T-helper 22 cell (primary cell): ENCODE measurements around the gene ZNF629.
"Not testable (repeated sequence)": the region's sequence is repeated elsewhere in the genome, so short reads cannot be mapped to it uniquely, and the experiment has no call there.

ENCODE experiments used
- DNase-seq: peaks from one replicate; pipeline ENCODE4 v3.0.0-alpha.2; 2020; ENCODE audit warnings: low read depth

ZNF629 gene

GRCh38 chr16:30786936-30787612 is at the start of gene ZNF629:
Gene ZNF629 (minus strand): TSS chr16:30787205. CDS start chr16:30784482, 2,723 bp downstream.
- DNase-seq = no peak

- no peak for DNase-seq
These were observed 47.2 kb upstream of the ZNF629 start for GRCh38 chr16:30834130-30834740.

GRCh38 chr16:30830072-30830417 is 43.0 kb upstream of the ZNF629 start:
- DNase-seq = no peak

- no peak for DNase-seq
These were observed 42.4 kb upstream of the ZNF629 start for GRCh38 chr16:30829130-30830071.

GRCh38 chr16:30821891-30822290 is 34.9 kb upstream of the ZNF629 start:
- DNase-seq = no peak

- DNase-seq = not testable (repeated sequence)
These were observed 34.4 kb upstream of the ZNF629 start for GRCh38 chr16:30821441-30821840.

GRCh38 chr16:30820952-30821421 is 34.0 kb upstream of the ZNF629 start:
- no peak for DNase-seq

GRCh38 chr16:30816769-30817168 is 29.8 kb upstream of the ZNF629 start:
- no peak for DNase-seq

GRCh38 chr16:30813821-30814189 is 26.8 kb upstream of the ZNF629 start:
- DNase-seq = no peak

GRCh38 chr16:30809675-30810074 is 22.7 kb upstream of the ZNF629 start:
- DNase-seq = not testable (repeated sequence)

- not testable (repeated sequence) for DNase-seq
These were observed 22.0 kb upstream of the ZNF629 start for GRCh38 chr16:30808890-30809426.

GRCh38 chr16:30808146-30808545 is 21.1 kb upstream of the ZNF629 start:
- DNase-seq = no peak

GRCh38 chr16:30805370-30806169 is 18.6 kb upstream of the ZNF629 start:
- DNase-seq = peak; percentile 8

GRCh38 chr16:30805056-30805369 is 18.0 kb upstream of the ZNF629 start:
- DNase-seq = no peak

- DNase-seq = no peak
These were observed 15.9 kb upstream of the ZNF629 start for GRCh38 chr16:30802936-30803335.

- DNase-seq = no peak
These were observed 10.8 kb upstream of the ZNF629 start for GRCh38 chr16:30797670-30798309.

- no peak for DNase-seq
These were observed 7.6 kb upstream of the ZNF629 start for GRCh38 chr16:30794634-30795033.

- DNase-seq = no peak
These were observed 6.6 kb upstream of the ZNF629 start for GRCh38 chr16:30793508-30794069.

- DNase-seq = no peak
These were observed 791 bp upstream of the ZNF629 start for GRCh38 chr16:30787613-30788378.
